Upper lobe of left lung (tissue), 6 donors: ENCODE results near the gene SBF2. TPM values are rescaled to one million over a fixed set of nuclear protein-coding genes. Genes with fewer than 3 reads are reported as not detected.
A peak's percentile ranks its signal among the peaks of the same experiment; 100 is the strongest.

Experiments used
- ATAC-seq, 2 donors: fragments of 200-7000 bp; cut with Tn5 transposase; one replicate each; pipeline ENCODE4 v1.9.1; 2022; ENCODE audit warnings: mild to moderate bottlenecking in 2 of 2, moderate library complexity in 2 of 2; ENCODE audit not compliant: low FRiP score in 2 of 2
- DNase-seq, 2 donors: peaks; one replicate each; pipeline ENCODE4 v3.0.0-alpha.2; 2019 to 2020
- H3K27ac ChIP-seq, 4 donors: fragments of 200-600 bp; sonication (generic); one replicate each; pipeline ENCODE4 v1.5.1; 2016 to 2019
- H3K27me3 ChIP-seq, 4 donors: fragments of 200-600 bp; sonication (generic); one replicate each; pipeline ENCODE4 v1.5.1; 2017 to 2019
- H3K36me3 ChIP-seq, 4 donors: fragments of 200-600 bp; sonication (generic); one replicate each; pipeline ENCODE4 v1.5.1; 2016 to 2019
- H3K4me1 ChIP-seq, 4 donors: fragments of 200-600 bp; sonication (generic); one replicate each; pipeline ENCODE4 v1.5.1; 2018 to 2019
- H3K4me3 ChIP-seq, 4 donors: fragments of 200-600 bp; sonication (generic); one replicate each; pipeline ENCODE4 v1.5.1; 2017 to 2019; ENCODE audit warnings: mild to moderate bottlenecking in 2 of 4, moderate library complexity in 1 of 4
- H3K9me3 ChIP-seq, 4 donors: fragments of 200-600 bp; sonication (generic); one replicate each; pipeline ENCODE4 v1.5.1; 2018 to 2019
- EP300 ChIP-seq, 4 donors: sonication (generic); formaldehyde crosslinking; IDR thresholded peaks; one replicate each; pipeline ENCODE4 v1.5.1; 2017; ENCODE audit warnings: antibody characterized with exemption in 4 of 4, control low read depth in 2 of 4
- POLR2A ChIP-seq, 4 donors: fragments of 450-650 bp; IDR thresholded peaks; one replicate each; pipeline ENCODE4 v1.5.1; 2016 to 2017; ENCODE audit warnings: antibody characterized with exemption in 4 of 4, mild to moderate bottlenecking in 2 of 4
- POLR2AphosphoS5 ChIP-seq, 2 donors: sonication (generic); formaldehyde crosslinking; IDR thresholded peaks; one replicate each; pipeline ENCODE4 v1.5.1; 2017; ENCODE audit warnings: antibody characterized with exemption in 2 of 2
- WGBS, 2 donors: methylation state at CpG; one replicate each; pipeline ENCODE4 v1.1.5; 2017 to 2018; 5-methylcytosine and 5-hydroxymethylcytosine counted together
- total RNA-seq, 6 donors: library from RNA; depleted of rRNA in 4 of 6; stranded (reverse); fragments of >200 nt in 4 of 6; gene quantifications; one replicate each; pipeline versions ENCODE4 v1.1.0 to v1.2.1, GENCODE V29; 2016 to 2021
- TF ChIP-seq, protein P1 (sequence below), 6 experiments: fragments of 450-650 bp in 4 of 6; fragments of 200-600 bp in 2 of 6; sonication (generic) in 2 of 6; IDR thresholded peaks; one replicate each; pipeline ENCODE4 v1.5.1; 2016 to 2019; ENCODE audit warnings: antibody characterized with exemption in 6 of 6
- donor health status: DM: no; HTN: no; CAD: no; lungs with moderate emphysema.
- donor health status: DM: no; HTN: yes; CAD: no; lungs with severe emphysema.

Gene SBF2
- total RNA-seq, 6 donors from 2014 or later: 22.2 to 54.5 (median 41.2) TPM

DNA sequence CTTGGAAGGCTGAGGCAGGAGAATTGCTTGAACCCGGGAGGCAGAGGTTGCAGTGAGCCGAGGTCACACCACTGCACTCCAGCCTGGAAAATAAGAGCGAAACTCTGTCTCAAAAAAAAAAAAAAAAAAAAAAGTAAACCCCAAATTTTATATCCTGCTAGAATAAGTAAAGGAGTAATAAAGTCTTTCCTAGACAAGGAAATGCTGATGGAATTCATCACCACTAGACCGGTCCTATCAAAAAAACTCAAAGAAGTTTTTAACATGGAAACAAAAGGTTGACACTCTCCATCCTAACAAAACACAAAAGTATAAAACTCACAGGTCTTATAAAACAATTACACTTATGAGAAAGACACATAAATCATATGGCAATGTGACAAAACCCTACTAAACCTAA, 213.9 kb downstream of the SBF2 start:
- H3K27me3 ChIP-seq: no peaks in the 10 kb centered on the region
- H3K9me3 ChIP-seq: peaks cover 2 to 15% (median 9%) of the 10 kb centered on the region in 4 donors
- no peaks in the 10 kb centered on the region for H3K4me1 ChIP-seq
- ATAC-seq: no peak
- no peak for DNase-seq
- H3K36me3 ChIP-seq: no peaks in the 10 kb centered on the region
- TF ChIP-seq POLR2A (IDR thresholded peaks at IDR 0.05) (no peak), POLR2AphosphoS5 (IDR thresholded peaks at IDR 0.05) (no peak), EP300 (IDR thresholded peaks at IDR 0.05) (no peak)
- TF ChIP-seq, protein P1, sequence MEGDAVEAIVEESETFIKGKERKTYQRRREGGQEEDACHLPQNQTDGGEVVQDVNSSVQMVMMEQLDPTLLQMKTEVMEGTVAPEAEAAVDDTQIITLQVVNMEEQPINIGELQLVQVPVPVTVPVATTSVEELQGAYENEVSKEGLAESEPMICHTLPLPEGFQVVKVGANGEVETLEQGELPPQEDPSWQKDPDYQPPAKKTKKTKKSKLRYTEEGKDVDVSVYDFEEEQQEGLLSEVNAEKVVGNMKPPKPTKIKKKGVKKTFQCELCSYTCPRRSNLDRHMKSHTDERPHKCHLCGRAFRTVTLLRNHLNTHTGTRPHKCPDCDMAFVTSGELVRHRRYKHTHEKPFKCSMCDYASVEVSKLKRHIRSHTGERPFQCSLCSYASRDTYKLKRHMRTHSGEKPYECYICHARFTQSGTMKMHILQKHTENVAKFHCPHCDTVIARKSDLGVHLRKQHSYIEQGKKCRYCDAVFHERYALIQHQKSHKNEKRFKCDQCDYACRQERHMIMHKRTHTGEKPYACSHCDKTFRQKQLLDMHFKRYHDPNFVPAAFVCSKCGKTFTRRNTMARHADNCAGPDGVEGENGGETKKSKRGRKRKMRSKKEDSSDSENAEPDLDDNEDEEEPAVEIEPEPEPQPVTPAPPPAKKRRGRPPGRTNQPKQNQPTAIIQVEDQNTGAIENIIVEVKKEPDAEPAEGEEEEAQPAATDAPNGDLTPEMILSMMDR (IDR thresholded peaks at IDR 0.05): no peak
- no peak overlapping the region for H3K27ac ChIP-seq
- WGBS, 2 donors: 96 to 97% methylated on average over 4 of the region's 4 CpGs
- no peak overlapping the region for H3K4me3 ChIP-seq

DNA sequence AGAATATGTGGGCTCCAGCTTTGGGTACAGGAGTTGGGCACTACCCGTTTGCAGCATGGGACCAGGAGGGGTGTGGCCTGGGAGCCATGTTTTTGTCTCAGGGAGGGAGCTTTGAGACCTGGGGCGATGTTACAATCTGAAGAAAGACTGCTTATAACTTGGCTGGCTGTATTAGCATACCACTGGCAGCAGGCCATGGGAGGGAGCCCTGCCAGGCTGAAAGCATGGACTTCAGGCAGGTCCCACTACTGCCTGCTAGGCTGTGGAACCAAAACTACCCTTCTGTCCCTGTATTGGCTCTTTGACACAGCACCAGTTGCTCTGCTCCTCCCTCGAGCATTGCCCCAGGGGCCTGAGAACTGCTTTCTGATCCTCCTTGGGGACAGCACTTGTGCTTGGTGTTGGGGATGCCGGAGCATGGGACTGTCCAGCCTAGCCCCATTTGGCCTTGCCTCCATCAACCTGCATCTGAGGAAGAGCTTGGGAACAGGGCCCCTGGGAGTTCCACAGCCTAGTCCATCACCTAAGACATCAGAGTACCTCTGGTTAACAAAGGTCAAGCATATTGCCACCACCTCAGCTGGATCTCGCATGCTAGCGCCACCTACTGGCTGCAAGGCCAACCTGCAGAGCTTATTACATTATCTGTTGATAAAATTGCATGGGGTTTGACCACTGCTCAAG, 217.4 kb downstream of the SBF2 start:
- Histone ChIP-seq H3K4me3 (no peak overlapping the region), H3K27ac (no peak overlapping the region), H3K9me3 (peaks cover 2 to 15% (median 9%) of the 10 kb centered on the region in 4 donors), H3K4me1 (no peaks in the 10 kb centered on the region), H3K36me3 (no peaks in the 10 kb centered on the region), H3K27me3 (no peaks in the 10 kb centered on the region)
- TF ChIP-seq POLR2A (IDR thresholded peaks at IDR 0.05) (no peak), POLR2AphosphoS5 (IDR thresholded peaks at IDR 0.05) (no peak), EP300 (IDR thresholded peaks at IDR 0.05) (no peak)
- TF ChIP-seq, protein P1 (IDR thresholded peaks at IDR 0.05): peak in 4 of 6 experiments; percentile 36 to 56 (median 47)
- peak in 1 of 2 donors; percentile 63 for ATAC-seq
- WGBS, 2 donors: 37 to 43% methylated on average over 5 to 6 of the region's 6 CpGs
- peak in 1 of 2 donors; percentile 32 for DNase-seq

DNA sequence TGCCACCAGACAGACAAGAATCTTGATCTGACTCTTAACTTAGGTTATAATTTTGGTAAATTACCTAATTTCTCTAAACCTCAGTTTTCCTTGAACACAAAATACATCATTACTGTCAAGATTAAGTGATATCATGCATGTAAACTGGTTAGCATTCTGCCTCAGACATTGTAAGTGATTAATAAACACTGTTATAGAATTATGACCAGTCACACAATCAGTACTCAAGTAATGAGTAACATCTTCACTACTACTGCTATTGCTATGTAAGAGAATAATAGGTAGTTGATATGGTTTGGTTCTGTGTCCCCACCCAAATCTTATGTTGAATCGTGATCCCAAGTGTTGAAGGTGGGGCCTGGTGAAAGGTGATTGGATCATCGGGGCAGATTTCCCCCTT, 218.9 kb downstream of the SBF2 start:
- no peak overlapping the region for H3K27ac ChIP-seq
- no peak for DNase-seq
- TF ChIP-seq, protein P1 (IDR thresholded peaks at IDR 0.05): no peak
- TF ChIP-seq EP300 (IDR thresholded peaks at IDR 0.05) (no peak), POLR2AphosphoS5 (IDR thresholded peaks at IDR 0.05) (no peak), POLR2A (IDR thresholded peaks at IDR 0.05) (no peak)
- H3K27me3 ChIP-seq: no peaks in the 10 kb centered on the region
- H3K4me1 ChIP-seq: no peaks in the 10 kb centered on the region
- 90 to 91% methylated on average over 2 of the region's 2 CpGs for WGBS, 2 donors
- H3K9me3 ChIP-seq: peaks cover 0 to 11% (median 7%) of the 10 kb centered on the region in 4 donors
- no peak for ATAC-seq
- H3K4me3 ChIP-seq: no peak overlapping the region
- H3K36me3 ChIP-seq: no peaks in the 10 kb centered on the region

DNA sequence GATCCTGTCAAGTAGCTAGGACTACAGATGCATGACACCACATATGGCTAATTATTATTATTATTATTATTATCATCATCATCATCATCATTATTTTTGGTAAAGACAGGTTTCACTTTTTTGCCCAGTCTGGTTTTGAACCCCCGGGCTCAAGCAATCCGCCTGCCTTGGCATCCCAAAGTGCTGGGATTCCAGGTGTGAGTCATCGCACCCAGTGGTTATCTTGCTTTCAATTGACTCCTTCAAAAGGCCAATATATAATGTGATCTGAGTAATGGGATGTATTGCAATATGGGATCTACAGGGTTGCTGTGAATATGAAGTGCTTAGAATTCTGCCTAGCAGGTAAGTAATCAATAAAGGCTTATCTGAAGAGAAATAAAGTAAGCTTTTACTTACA, 221.2 kb downstream of the SBF2 start:
- no peaks in the 10 kb centered on the region for H3K27me3 ChIP-seq

More for the DNA sequence above, 221.2 kb downstream of the SBF2 start:
- 91 to 96% methylated on average over 3 of the region's 3 CpGs for WGBS, 2 donors
- no peaks in the 10 kb centered on the region for H3K9me3 ChIP-seq
- no peak overlapping the region for H3K4me3 ChIP-seq
- no peak for TF ChIP-seq POLR2AphosphoS5 (IDR thresholded peaks at IDR 0.05)
- TF ChIP-seq EP300 (IDR thresholded peaks at IDR 0.05): no peak
- TF ChIP-seq, protein P1 (IDR thresholded peaks at IDR 0.05): no peak
- TF ChIP-seq POLR2A (IDR thresholded peaks at IDR 0.05): no peak
- H3K27ac ChIP-seq: no peak overlapping the region
- no peaks in the 10 kb centered on the region for H3K36me3 ChIP-seq
- H3K4me1 ChIP-seq: no peaks in the 10 kb centered on the region
- no peak for DNase-seq
- no peak for ATAC-seq
